PC-3 (cell line): Measurements from ENCODE around the gene TMEM59.
"Not testable (repeated sequence)": the region's sequence is repeated elsewhere in the genome, so short reads cannot be mapped to it uniquely, and the experiment has no call there.

ENCODE experiments used
- EZH2phosphoT487 ChIP-seq: fragments of 300-600 bp; sonication (generic); IDR thresholded peaks from 2 replicates; pipeline ENCODE4 v1.6.1; 2018; ENCODE audit warnings: mild to moderate bottlenecking, antibody characterized with exemption, low read length, borderline replicate concordance
- TF ChIP-seq, protein P1 (sequence below): fragments of 300-600 bp; sonication (generic); conservative IDR thresholded peaks from 2 replicates; pipeline ENCODE4 v1.5.1; 2017; ENCODE audit warnings: antibody characterized with exemption, low read depth, mild to moderate bottlenecking, low read length

DNA sequence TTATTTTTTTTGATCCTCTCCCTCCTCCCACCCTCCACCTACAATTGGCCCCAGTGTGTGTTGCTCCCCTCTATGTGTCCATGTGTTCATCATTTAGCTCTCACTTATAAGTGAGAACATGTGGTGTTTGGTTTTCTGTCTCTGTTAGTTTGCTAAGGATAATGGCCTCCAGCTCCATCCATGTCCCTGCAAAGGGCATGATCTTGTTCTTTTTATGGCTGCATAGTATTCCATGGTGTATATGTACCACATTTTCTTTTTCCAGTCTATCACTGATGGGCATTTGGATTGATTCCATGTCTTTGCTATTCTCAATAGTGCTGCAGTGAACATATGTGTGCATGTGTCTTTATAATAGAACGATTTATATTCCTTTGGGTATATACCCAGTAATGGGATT is 28.2 kb downstream of the TMEM59 start:
- TF ChIP-seq, protein P1, sequence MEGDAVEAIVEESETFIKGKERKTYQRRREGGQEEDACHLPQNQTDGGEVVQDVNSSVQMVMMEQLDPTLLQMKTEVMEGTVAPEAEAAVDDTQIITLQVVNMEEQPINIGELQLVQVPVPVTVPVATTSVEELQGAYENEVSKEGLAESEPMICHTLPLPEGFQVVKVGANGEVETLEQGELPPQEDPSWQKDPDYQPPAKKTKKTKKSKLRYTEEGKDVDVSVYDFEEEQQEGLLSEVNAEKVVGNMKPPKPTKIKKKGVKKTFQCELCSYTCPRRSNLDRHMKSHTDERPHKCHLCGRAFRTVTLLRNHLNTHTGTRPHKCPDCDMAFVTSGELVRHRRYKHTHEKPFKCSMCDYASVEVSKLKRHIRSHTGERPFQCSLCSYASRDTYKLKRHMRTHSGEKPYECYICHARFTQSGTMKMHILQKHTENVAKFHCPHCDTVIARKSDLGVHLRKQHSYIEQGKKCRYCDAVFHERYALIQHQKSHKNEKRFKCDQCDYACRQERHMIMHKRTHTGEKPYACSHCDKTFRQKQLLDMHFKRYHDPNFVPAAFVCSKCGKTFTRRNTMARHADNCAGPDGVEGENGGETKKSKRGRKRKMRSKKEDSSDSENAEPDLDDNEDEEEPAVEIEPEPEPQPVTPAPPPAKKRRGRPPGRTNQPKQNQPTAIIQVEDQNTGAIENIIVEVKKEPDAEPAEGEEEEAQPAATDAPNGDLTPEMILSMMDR, result not testable (repeated sequence)
- TF ChIP-seq EZH2phosphoT487, result not testable (repeated sequence)
